Measurements from ENCODE around the gene ALDH3B2.

DNA sequence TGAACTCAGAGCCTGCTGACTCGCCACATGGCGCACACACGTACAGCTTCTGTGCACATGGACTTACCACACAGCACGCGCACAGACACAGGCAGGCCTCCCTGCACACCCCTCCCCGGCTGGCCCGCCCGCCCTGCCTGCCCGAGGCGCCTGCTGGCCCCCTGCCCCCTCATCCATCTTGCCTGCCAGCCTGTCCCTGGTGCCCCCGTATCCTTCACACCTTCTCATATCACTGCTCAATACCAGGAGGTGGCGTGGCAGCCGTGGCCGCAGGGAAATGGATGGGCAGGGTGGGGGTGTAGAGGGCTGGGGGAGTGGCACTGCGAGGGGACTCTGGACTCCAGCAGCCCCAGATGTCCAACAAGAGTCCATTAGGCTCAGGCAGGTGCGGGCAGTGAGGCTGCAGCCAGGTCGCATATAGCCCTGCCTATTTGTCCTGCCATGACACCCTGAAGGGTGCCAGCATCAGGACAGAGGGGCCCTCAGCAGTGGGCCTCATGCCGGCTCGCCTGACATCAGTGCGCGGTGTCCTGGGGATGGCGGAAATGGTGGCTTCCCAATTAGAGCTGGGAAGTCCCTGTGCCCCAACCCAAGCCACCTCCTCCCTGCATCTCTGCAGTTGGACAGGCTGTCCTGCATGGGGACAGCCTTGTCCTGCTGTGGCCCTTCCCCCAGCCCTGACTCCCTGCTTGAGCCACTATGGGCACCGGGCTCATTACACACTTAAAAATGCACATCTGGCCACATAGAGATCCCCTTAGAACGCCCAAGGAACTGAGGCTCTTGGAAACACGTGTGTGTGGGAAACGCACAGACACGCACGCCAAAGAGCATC is 32.9 kb downstream of the ALDH3B2 start:
- TF ChIP-seq, protein P1, sequence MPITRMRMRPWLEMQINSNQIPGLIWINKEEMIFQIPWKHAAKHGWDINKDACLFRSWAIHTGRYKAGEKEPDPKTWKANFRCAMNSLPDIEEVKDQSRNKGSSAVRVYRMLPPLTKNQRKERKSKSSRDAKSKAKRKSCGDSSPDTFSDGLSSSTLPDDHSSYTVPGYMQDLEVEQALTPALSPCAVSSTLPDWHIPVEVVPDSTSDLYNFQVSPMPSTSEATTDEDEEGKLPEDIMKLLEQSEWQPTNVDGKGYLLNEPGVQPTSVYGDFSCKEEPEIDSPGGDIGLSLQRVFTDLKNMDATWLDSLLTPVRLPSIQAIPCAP (CRISPR knock-in tag; IDR thresholded peaks at IDR 0.05) = no peak
- no peak for TF ChIP-seq FOXK1 (CRISPR knock-in tag; IDR thresholded peaks at IDR 0.05)
- TF ChIP-seq, protein P2, sequence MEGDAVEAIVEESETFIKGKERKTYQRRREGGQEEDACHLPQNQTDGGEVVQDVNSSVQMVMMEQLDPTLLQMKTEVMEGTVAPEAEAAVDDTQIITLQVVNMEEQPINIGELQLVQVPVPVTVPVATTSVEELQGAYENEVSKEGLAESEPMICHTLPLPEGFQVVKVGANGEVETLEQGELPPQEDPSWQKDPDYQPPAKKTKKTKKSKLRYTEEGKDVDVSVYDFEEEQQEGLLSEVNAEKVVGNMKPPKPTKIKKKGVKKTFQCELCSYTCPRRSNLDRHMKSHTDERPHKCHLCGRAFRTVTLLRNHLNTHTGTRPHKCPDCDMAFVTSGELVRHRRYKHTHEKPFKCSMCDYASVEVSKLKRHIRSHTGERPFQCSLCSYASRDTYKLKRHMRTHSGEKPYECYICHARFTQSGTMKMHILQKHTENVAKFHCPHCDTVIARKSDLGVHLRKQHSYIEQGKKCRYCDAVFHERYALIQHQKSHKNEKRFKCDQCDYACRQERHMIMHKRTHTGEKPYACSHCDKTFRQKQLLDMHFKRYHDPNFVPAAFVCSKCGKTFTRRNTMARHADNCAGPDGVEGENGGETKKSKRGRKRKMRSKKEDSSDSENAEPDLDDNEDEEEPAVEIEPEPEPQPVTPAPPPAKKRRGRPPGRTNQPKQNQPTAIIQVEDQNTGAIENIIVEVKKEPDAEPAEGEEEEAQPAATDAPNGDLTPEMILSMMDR (IDR thresholded peaks at IDR 0.05) = no peak
- TF ChIP-seq, protein P3, sequence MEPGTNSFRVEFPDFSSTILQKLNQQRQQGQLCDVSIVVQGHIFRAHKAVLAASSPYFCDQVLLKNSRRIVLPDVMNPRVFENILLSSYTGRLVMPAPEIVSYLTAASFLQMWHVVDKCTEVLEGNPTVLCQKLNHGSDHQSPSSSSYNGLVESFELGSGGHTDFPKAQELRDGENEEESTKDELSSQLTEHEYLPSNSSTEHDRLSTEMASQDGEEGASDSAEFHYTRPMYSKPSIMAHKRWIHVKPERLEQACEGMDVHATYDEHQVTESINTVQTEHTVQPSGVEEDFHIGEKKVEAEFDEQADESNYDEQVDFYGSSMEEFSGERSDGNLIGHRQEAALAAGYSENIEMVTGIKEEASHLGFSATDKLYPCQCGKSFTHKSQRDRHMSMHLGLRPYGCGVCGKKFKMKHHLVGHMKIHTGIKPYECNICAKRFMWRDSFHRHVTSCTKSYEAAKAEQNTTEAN (CRISPR knock-in tag; IDR thresholded peaks at IDR 0.05) = no peak
- TF ChIP-seq, protein P4, sequence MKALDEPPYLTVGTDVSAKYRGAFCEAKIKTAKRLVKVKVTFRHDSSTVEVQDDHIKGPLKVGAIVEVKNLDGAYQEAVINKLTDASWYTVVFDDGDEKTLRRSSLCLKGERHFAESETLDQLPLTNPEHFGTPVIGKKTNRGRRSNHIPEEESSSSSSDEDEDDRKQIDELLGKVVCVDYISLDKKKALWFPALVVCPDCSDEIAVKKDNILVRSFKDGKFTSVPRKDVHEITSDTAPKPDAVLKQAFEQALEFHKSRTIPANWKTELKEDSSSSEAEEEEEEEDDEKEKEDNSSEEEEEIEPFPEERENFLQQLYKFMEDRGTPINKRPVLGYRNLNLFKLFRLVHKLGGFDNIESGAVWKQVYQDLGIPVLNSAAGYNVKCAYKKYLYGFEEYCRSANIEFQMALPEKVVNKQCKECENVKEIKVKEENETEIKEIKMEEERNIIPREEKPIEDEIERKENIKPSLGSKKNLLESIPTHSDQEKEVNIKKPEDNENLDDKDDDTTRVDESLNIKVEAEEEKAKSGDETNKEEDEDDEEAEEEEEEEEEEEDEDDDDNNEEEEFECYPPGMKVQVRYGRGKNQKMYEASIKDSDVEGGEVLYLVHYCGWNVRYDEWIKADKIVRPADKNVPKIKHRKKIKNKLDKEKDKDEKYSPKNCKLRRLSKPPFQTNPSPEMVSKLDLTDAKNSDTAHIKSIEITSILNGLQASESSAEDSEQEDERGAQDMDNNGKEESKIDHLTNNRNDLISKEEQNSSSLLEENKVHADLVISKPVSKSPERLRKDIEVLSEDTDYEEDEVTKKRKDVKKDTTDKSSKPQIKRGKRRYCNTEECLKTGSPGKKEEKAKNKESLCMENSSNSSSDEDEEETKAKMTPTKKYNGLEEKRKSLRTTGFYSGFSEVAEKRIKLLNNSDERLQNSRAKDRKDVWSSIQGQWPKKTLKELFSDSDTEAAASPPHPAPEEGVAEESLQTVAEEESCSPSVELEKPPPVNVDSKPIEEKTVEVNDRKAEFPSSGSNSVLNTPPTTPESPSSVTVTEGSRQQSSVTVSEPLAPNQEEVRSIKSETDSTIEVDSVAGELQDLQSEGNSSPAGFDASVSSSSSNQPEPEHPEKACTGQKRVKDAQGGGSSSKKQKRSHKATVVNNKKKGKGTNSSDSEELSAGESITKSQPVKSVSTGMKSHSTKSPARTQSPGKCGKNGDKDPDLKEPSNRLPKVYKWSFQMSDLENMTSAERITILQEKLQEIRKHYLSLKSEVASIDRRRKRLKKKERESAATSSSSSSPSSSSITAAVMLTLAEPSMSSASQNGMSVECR (CRISPR knock-in tag; IDR thresholded peaks at IDR 0.05; ENCODE audit: borderline replicate concordance) = no peak
- no peak for TF ChIP-seq SOX15 (CRISPR knock-in tag; IDR thresholded peaks at IDR 0.05)
- TF ChIP-seq, protein P5, sequence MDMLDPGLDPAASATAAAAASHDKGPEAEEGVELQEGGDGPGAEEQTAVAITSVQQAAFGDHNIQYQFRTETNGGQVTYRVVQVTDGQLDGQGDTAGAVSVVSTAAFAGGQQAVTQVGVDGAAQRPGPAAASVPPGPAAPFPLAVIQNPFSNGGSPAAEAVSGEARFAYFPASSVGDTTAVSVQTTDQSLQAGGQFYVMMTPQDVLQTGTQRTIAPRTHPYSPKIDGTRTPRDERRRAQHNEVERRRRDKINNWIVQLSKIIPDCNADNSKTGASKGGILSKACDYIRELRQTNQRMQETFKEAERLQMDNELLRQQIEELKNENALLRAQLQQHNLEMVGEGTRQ (CRISPR knock-in tag; IDR thresholded peaks at IDR 0.05) = no peak
- TF ChIP-seq, protein P6, sequence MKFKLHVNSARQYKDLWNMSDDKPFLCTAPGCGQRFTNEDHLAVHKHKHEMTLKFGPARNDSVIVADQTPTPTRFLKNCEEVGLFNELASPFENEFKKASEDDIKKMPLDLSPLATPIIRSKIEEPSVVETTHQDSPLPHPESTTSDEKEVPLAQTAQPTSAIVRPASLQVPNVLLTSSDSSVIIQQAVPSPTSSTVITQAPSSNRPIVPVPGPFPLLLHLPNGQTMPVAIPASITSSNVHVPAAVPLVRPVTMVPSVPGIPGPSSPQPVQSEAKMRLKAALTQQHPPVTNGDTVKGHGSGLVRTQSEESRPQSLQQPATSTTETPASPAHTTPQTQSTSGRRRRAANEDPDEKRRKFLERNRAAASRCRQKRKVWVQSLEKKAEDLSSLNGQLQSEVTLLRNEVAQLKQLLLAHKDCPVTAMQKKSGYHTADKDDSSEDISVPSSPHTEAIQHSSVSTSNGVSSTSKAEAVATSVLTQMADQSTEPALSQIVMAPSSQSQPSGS (CRISPR knock-in tag; IDR thresholded peaks at IDR 0.05; ENCODE audit: borderline replicate concordance, low read depth) = no peak
- TF ChIP-seq NFYB (CRISPR knock-in tag; conservative IDR thresholded peaks at IDR 0.05; ENCODE audit: low read depth) = no peak
- TF ChIP-seq JUN (CRISPR knock-in tag; IDR thresholded peaks at IDR 0.05) = no peak
